ENCODE measurements around the gene ANO7.

ANO7 gene

GRCh38 chr2:241268716-241269445 lies 80.4 kb downstream of the ANO7 start:
- no peak for FAIRE-seq

GRCh38 chr2:241269707-241270520 lies 81.4 kb downstream of the ANO7 start:
- DNase-seq (ENCODE audit: insufficient read length, low spot score): no peak
- no peak for TF ChIP-seq CTCF (IDR thresholded peaks at IDR 0.05; ENCODE audit: insufficient read depth, missing control alignments)

More at GRCh38 chr2:241268716-241269445, 80.4 kb downstream of the ANO7 start:
- no peak for DNase-seq (ENCODE audit: insufficient read length, low spot score)
- TF ChIP-seq CTCF (IDR thresholded peaks at IDR 0.05; ENCODE audit: insufficient read depth, missing control alignments): no peak

GRCh38 chr2:241270531-241270930 lies 82.1 kb downstream of the ANO7 start:
- no peak for TF ChIP-seq CTCF (IDR thresholded peaks at IDR 0.05; ENCODE audit: insufficient read depth, missing control alignments)
- DNase-seq (ENCODE audit: insufficient read length, low spot score): no peak
- no peak for FAIRE-seq

More at GRCh38 chr2:241269707-241270520, 81.4 kb downstream of the ANO7 start:
- FAIRE-seq: no peak

- no peak for TF ChIP-seq CTCF (IDR thresholded peaks at IDR 0.05; ENCODE audit: insufficient read depth, missing control alignments)
- DNase-seq (ENCODE audit: insufficient read length, low spot score) (no peak), FAIRE-seq (no peak)
Observed at GRCh38 chr2:241271706-241272302, 83.3 kb downstream of the ANO7 start.

- DNase-seq (ENCODE audit: insufficient read length, low spot score) (no peak), FAIRE-seq (no peak)
- TF ChIP-seq CTCF (IDR thresholded peaks at IDR 0.05; ENCODE audit: insufficient read depth, missing control alignments): no peak
Observed at GRCh38 chr2:241272303-241273209, 84.1 kb downstream of the ANO7 start.

- FAIRE-seq: no peak
- DNase-seq (ENCODE audit: insufficient read length, low spot score): no peak
- no peak for TF ChIP-seq CTCF (IDR thresholded peaks at IDR 0.05; ENCODE audit: insufficient read depth, missing control alignments)
Observed at GRCh38 chr2:241273210-241274020, 84.9 kb downstream of the ANO7 start.

Data from D721Med (cell line).